ENCODE data around the gene AGBL1. TPM values are rescaled to one million over a fixed set of nuclear protein-coding genes. Genes with fewer than 3 reads are reported as not detected.

The AGBL1 gene
- total RNA-seq, 8 experiments from 2014 or later, result 0.05 to 0.38 (median 0.24) TPM; not detected in 1

- Histone ChIP-seq H3K4me1 (replicated peaks in 1 of 2) (peaks cover 5 to 26% of the 10 kb centered on the region in 2 donors), H3K27ac (no peak overlapping the region), H3K4me3 (no peak overlapping the region)
- 1 to 63% (median 44%) methylated on average over 5 to 8 of the region's 8 CpGs for WGBS, 10 experiments
- ATAC-seq (replicated peaks in 6 of 8), result peak in 1 of 8 experiments; percentile 47
- in situ Hi-C loops (cut with MboI; ENCODE audit: low pct_unique_long_range_greater_than_20kb in 2 of 9, low sequenced_read_pairs in 9 of 9, unreplicated experiment in 9 of 9), result no loop called here
Measured at GRCh38 chr15:86620641-86621349, 541.1 kb downstream of the AGBL1 start.

DNA sequence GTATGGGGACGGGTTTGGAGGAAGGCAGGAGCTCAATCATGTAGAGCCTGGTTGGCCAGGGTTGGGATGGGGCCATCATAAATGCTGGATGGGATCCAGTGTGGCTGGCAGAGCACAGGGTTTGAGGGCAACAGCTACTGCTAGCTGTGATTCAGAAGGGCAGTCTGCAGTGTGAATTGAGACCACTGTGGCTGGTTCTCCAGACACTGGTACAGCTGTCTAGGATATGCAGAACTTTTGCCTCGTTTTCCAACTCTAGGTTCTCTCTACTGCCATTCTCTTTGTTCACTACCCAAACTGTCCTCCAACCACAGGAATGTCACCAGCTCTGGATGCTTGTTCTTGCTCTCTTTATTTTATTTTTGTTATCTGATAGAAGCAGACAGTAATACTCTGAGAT lies 543.6 kb downstream of the AGBL1 start:
- 0 to 50% methylated on average over 1 of the region's 2 CpGs; no CpG with 5 or more reads in 8 of the 10 experiments for WGBS, 10 experiments
- Histone ChIP-seq H3K4me1 (replicated peaks in 1 of 2) (peaks cover 5 to 23% of the 10 kb centered on the region in 2 donors), H3K27ac (no peak overlapping the region), H3K4me3 (no peak overlapping the region)
- in situ Hi-C loops (cut with MboI; ENCODE audit: low pct_unique_long_range_greater_than_20kb in 2 of 9, low sequenced_read_pairs in 9 of 9, unreplicated experiment in 9 of 9), result no loop called here
- ATAC-seq (replicated peaks in 6 of 8), result no peak

DNA sequence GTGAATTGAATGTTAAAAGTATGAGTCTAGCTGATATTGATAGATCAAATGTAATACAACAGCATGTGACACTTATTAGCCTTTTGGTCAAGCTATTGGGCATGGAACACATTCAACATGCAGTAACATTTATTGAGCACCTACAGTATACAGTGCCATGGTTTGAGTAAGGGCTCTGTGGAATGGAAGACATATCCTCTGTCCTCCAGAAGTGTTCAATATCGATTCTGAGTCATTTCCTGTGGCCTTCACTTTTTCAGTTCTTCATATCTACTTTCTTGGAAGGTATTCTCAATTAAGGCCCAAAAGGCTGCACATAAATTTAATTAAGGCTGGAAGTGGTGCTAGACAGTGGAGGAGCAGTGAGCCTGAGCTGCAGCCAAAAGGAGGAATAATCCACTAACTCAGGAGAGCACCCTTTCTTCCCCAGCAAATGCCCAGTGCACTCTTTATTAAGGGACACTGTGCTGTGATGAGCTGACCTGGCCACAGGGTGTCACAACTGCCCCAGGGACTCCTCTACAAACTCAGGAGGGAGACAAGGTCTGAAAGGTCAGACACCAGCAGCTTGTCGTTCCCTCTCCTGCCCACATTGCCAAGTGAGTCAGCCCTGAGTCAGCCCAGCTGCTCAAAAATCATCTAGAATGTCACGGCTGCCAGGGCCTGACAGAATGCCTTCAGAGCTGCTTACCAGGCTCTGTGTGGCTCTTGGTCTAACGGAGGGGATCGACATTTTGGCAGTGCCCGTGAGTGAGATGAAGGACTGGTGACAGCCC lies 544.8 kb downstream of the AGBL1 start:
- peak; percentile 86 to 100 (median 99) for ATAC-seq (replicated peaks in 6 of 8)
- no peak overlapping the region for H3K4me3 ChIP-seq
- H3K4me1 ChIP-seq (replicated peaks in 1 of 2), result peaks cover 5 to 17% of the 10 kb centered on the region in 2 donors
- 0 to 100% (median 65%) methylated on average over 1 to 3 of the region's 6 CpGs; no CpG with 5 or more reads in 4 of the 10 experiments for WGBS, 10 experiments
- in situ Hi-C loops (cut with MboI; ENCODE audit: low pct_unique_long_range_greater_than_20kb in 2 of 9, low sequenced_read_pairs in 9 of 9, unreplicated experiment in 9 of 9), result no loop called here
- no peak overlapping the region for H3K27ac ChIP-seq

DNA sequence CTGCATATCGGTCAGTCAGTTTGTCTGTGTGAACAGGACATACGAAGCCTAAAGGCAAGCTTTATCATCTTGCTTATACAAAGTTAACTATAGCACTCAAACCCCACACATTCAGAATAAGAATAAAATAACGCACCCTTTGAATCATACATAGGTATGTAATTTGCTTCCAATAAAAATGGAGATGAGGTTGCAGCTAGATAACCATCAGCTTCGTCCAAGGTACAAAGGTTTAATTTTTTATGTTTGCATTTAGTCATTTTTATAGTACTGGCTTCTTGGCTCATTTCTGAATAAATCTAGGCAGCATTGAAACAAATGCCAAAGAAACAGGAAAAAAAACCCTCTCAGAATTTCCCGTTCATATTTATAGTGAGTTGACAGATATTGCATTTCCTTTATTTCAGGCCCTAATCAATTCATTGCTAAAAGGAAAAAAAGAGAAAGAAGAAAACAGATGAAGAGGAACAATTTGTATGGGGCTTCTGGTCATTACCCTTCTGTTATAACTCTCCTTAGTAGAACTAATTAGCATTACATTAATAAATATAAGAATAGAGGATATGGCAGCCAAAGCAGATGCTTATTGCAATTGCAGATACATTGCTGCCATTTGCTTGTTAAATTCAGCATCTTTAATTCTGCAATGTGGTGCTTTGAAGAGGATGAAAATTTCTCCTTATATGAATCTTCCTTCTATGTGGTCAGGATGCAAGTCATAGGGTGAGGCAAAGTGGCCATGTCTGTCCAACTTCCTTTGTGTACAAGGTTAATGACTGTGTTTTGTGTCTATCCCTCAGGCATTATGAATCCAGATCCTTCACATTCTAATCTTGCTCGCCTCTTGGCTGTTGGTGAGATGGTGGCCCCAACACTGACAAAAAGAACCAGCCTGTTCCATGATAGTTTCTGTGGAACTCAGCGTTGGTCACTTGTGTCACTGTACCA lies 550.0 kb downstream of the AGBL1 start:
- Histone ChIP-seq H3K27ac (no peak overlapping the region), H3K4me1 (replicated peaks in 1 of 2) (peaks cover 5 to 13% of the 10 kb centered on the region in 2 donors), H3K4me3 (no peak overlapping the region)
- ATAC-seq (replicated peaks in 6 of 8), result peak in 1 of 8 experiments; percentile 66
- 14 to 95% (median 75%) methylated on average over 2 to 7 of the region's 7 CpGs for WGBS, 10 experiments
- in situ Hi-C loops (cut with MboI; ENCODE audit: low pct_unique_long_range_greater_than_20kb in 2 of 9, low sequenced_read_pairs in 9 of 9, unreplicated experiment in 9 of 9), result no loop called here

- no peak for ATAC-seq (replicated peaks in 6 of 8)
- Histone ChIP-seq H3K4me1 (replicated peaks in 1 of 2) (peaks cover 2 to 13% of the 10 kb centered on the region in 2 donors), H3K4me3 (no peak overlapping the region), H3K27ac (no peak overlapping the region)
- in situ Hi-C loops (cut with MboI; ENCODE audit: low pct_unique_long_range_greater_than_20kb in 2 of 9, low sequenced_read_pairs in 9 of 9, unreplicated experiment in 9 of 9), result no loop called here
- WGBS, 10 experiments, result 0 to 100% (median 89%) methylated on average over 1 to 5 of the region's 5 CpGs; no CpG with 5 or more reads in 3 of the 10 experiments
Measured at GRCh38 chr15:86630946-86631345, 551.3 kb downstream of the AGBL1 start.

- H3K4me3 ChIP-seq, result no peak overlapping the region
- in situ Hi-C loops (cut with MboI; ENCODE audit: low pct_unique_long_range_greater_than_20kb in 2 of 9, low sequenced_read_pairs in 9 of 9, unreplicated experiment in 9 of 9), result no loop called here
- WGBS, 10 experiments, result 6 to 100% (median 88%) methylated on average over 1 to 4 of the region's 4 CpGs
Measured at GRCh38 chr15:86634146-86634545, 554.5 kb downstream of the AGBL1 start.

DNA sequence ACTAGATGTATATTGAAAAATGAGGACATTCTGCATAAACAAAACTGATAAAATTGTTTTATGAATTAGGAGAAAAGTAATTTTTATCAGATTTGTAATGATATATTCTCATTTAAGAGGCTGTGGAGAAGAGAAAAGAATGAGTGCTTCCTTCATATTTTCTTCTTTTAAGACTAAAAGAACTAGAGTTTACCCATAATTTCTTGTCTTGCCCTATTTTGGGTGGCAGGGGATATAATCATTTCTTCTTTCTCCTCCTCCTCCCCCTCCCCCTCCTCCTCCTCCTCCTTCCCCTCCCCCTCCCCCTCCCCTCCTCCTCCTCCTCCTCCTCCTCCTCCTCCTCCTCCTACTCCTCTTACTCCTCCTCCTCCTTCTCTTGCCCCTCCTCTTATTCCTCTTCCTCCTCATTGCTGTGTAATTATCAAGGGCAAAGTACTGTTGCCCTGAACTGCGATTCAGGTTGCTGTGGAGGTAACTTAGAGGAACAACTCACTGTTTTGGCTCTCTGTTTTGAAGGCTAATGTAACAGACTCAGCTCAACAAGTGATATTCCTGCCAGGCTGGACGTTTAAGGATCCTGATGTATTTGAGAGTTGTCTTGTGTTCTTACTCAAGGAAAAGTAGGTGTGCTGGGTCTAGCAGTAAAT lies 555.4 kb downstream of the AGBL1 start:
- Histone ChIP-seq H3K27ac (no peak overlapping the region), H3K4me1 (replicated peaks in 1 of 2) (peaks cover under 1 to 3% of the 10 kb centered on the region in 2 donors), H3K4me3 (no peak overlapping the region)
- WGBS, 10 experiments, result 0 to 83% (median 71%) methylated on average over 1 to 2 of the region's 2 CpGs; no CpG with 5 or more reads in 5 of the 10 experiments
- no peak for ATAC-seq (replicated peaks in 6 of 8)
- in situ Hi-C loops (cut with MboI; ENCODE audit: low pct_unique_long_range_greater_than_20kb in 2 of 9, low sequenced_read_pairs in 9 of 9, unreplicated experiment in 9 of 9), result no loop called here

More at GRCh38 chr15:86634146-86634545, 554.5 kb downstream of the AGBL1 start:
- no peak overlapping the region for H3K27ac ChIP-seq
- peaks cover 2 to 12% of the 10 kb centered on the region in 2 donors for H3K4me1 ChIP-seq (replicated peaks in 1 of 2)
- no peak for ATAC-seq (replicated peaks in 6 of 8)

DNA sequence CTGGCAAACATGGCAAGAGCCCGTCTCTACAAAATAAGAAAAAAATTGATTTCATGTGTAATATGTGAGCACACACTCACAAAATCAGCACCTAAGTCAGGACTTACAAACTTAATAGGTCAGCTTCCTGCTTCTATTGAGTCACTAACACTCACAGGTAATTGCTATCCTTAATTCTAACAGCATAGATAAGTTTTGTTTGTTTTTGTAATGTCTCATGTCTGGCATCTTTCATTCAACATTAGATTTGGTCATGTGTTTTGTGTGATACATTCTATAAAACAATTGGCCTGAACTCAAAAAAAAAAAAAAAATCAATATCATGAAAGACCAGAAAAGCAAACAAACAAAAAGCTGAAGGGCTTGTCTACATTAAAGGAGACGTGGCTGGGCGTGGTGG lies 564.7 kb downstream of the AGBL1 start:
- peaks cover 6 to 10% of the 10 kb centered on the region in 2 donors for H3K4me1 ChIP-seq (replicated peaks in 1 of 2)
- no peak overlapping the region for H3K27ac ChIP-seq
- ATAC-seq (replicated peaks in 6 of 8), result no peak
- no peak overlapping the region for H3K4me3 ChIP-seq
- 0 to 100% (median 86%) methylated on average over 1 to 3 of the region's 3 CpGs; no CpG with 5 or more reads in 3 of the 10 experiments for WGBS, 10 experiments
- in situ Hi-C loops (cut with MboI; ENCODE audit: low pct_unique_long_range_greater_than_20kb in 2 of 9, low sequenced_read_pairs in 9 of 9, unreplicated experiment in 9 of 9), result no loop called here

DNA sequence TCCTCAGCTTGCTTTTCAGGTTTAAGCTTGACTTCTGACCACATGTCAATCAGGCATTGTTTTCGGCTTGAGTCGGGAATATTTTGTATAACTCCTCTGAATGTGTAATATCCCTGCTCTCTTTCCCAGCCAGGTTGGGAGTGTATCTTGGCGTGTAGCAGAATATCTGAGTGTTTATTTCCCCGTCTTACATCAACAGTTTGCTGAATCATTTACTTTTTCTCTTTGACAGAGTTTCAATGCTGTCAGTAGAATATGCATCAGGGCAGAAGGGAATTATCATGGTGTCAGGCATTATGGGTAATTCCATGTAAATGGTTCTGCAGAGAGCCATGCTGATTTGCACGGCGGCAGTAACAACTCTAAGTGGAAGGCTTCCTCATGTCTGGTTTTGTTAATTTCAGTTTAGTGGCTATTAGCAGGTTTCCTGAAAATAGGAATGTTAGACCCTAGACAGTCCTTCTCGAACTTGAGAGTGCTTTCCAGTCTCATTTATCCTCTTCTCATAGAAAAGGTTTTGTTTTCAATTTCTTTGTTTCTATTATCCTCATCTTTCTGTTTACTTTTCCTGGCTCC lies 566.3 kb downstream of the AGBL1 start:
- 13 to 94% (median 77%) methylated on average over 1 to 7 of the region's 7 CpGs; no CpG with 5 or more reads in 1 of the 10 experiments for WGBS, 10 experiments
- Histone ChIP-seq H3K27ac (no peak overlapping the region), H3K4me3 (no peak overlapping the region), H3K4me1 (replicated peaks in 1 of 2) (peaks cover 6 to 10% of the 10 kb centered on the region in 2 donors)
- ATAC-seq (replicated peaks in 6 of 8), result peak in 4 of 8 experiments; percentile 40 to 70 (median 49)
- in situ Hi-C loops (cut with MboI; ENCODE audit: low pct_unique_long_range_greater_than_20kb in 2 of 9, low sequenced_read_pairs in 9 of 9, unreplicated experiment in 9 of 9), result no loop called here

DNA sequence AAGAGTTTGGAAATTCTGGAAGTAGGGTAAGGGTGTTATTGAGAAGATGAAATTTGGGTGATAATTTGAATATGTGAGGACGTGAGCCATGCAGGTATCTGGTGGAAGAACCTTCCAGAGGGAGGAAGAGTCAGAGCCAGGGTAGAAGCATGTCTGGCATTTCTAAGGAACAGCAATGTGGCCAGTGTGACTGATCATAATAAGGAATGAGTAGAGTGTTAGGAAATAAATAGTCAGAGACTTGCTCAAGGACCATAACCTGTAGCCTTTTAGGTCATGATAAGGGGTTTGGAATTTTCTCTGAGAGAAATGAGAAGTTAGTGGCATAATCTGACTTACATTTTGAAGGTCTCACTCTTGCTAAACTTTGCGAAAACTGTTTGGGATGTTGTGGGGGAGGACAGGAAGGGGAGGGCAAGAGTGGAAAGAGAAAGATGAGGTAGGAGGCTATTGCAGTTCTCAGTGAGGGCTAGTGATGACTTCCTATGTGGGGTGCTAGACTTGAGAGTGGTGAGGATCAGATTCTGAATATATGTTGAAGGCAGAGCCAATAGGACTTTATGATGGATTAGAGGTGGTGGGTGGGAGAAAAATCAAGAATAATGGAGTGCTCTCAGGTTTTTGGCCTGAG lies 568.3 kb downstream of the AGBL1 start:
- H3K27ac ChIP-seq, result no peak overlapping the region
- no peak overlapping the region for H3K4me3 ChIP-seq
- peaks cover 6 to 10% of the 10 kb centered on the region in 2 donors for H3K4me1 ChIP-seq (replicated peaks in 1 of 2)
- 20 to 100% (median 56%) methylated on average over 1 to 2 of the region's 2 CpGs for WGBS, 10 experiments
- ATAC-seq (replicated peaks in 6 of 8), result no peak
- in situ Hi-C loops (cut with MboI; ENCODE audit: low pct_unique_long_range_greater_than_20kb in 2 of 9, low sequenced_read_pairs in 9 of 9, unreplicated experiment in 9 of 9), result no loop called here

GRCh38 chr15:86649277-86649676 lies 569.6 kb downstream of the AGBL1 start:
- Histone ChIP-seq H3K27ac (no peak overlapping the region), H3K4me1 (replicated peaks in 1 of 2) (peaks cover 6 to 10% of the 10 kb centered on the region in 2 donors), H3K4me3 (no peak overlapping the region)
- ATAC-seq (replicated peaks in 6 of 8), result no peak
- in situ Hi-C loops (cut with MboI; ENCODE audit: low pct_unique_long_range_greater_than_20kb in 2 of 9, low sequenced_read_pairs in 9 of 9, unreplicated experiment in 9 of 9), result no loop called here

- no peak overlapping the region for H3K27ac ChIP-seq
- ATAC-seq (replicated peaks in 6 of 8), result no peak
- no peak overlapping the region for H3K4me3 ChIP-seq
- peaks cover 6 to 10% of the 10 kb centered on the region in 2 donors for H3K4me1 ChIP-seq (replicated peaks in 1 of 2)
- WGBS, 10 experiments, result 0 to 80% (median 70%) methylated on average over 1 of the region's 1 CpG; no CpG with 5 or more reads in 5 of the 10 experiments
- in situ Hi-C loops (cut with MboI; ENCODE audit: low pct_unique_long_range_greater_than_20kb in 2 of 9, low sequenced_read_pairs in 9 of 9, unreplicated experiment in 9 of 9), result no loop called here
Measured at GRCh38 chr15:86650094-86650493, 570.4 kb downstream of the AGBL1 start.
